Lower leg skin (tissue), 3 donors: Measurements from ENCODE around the gene GOLGA7B.

ENCODE experiments used
- POLR2A ChIP-seq, 2 donors: fragments of 450-650 bp; IDR thresholded peaks; one replicate each; pipeline ENCODE4 v1.6.1; 2016 to 2017; ENCODE audit warnings: antibody characterized with exemption in 2 of 2, mild to moderate bottlenecking in 1 of 2, moderate library complexity in 1 of 2
- TF ChIP-seq, protein P1 (sequence below), 3 donors: fragments of 450-650 bp; IDR thresholded peaks; one replicate each; pipeline ENCODE4 v1.5.1; 2016; ENCODE audit warnings: antibody characterized with exemption in 3 of 3, mild to moderate bottlenecking in 3 of 3, moderate library complexity in 2 of 3

GRCh38 chr10:97843281-97843671 is 6.4 kb upstream of the GOLGA7B start:
- TF ChIP-seq, protein P1, sequence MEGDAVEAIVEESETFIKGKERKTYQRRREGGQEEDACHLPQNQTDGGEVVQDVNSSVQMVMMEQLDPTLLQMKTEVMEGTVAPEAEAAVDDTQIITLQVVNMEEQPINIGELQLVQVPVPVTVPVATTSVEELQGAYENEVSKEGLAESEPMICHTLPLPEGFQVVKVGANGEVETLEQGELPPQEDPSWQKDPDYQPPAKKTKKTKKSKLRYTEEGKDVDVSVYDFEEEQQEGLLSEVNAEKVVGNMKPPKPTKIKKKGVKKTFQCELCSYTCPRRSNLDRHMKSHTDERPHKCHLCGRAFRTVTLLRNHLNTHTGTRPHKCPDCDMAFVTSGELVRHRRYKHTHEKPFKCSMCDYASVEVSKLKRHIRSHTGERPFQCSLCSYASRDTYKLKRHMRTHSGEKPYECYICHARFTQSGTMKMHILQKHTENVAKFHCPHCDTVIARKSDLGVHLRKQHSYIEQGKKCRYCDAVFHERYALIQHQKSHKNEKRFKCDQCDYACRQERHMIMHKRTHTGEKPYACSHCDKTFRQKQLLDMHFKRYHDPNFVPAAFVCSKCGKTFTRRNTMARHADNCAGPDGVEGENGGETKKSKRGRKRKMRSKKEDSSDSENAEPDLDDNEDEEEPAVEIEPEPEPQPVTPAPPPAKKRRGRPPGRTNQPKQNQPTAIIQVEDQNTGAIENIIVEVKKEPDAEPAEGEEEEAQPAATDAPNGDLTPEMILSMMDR (IDR thresholded peaks at IDR 0.05) = no peak
- TF ChIP-seq POLR2A (IDR thresholded peaks at IDR 0.05) = no peak
